Ishikawa (cell line): ENCODE results near the gene STXBP5.

Source experiments
- CEBPB ChIP-seq: IDR thresholded peaks from 2 replicates; pipeline ENCODE4 v1.6.1; 2012
- CREB1 ChIP-seq: IDR thresholded peaks from 2 replicates; pipeline ENCODE4 v1.6.1; 2012; ENCODE audit warnings: low read depth
- EGR1 ChIP-seq: IDR thresholded peaks from 2 replicates; pipeline ENCODE4 v1.6.1; 2012
- EP300 ChIP-seq: IDR thresholded peaks from 2 replicates; pipeline ENCODE4 v1.6.1; 2012; ENCODE audit warnings: borderline replicate concordance
- FOXM1 ChIP-seq: IDR thresholded peaks from 2 replicates; pipeline ENCODE4 v1.6.1; 2012; ENCODE audit warnings: low read depth, borderline replicate concordance
- NFIC ChIP-seq: IDR thresholded peaks from 2 replicates; pipeline ENCODE4 v1.6.1; 2012
- RAD21 ChIP-seq: IDR thresholded peaks from 2 replicates; pipeline ENCODE4 v1.6.1; 2012; ENCODE audit warnings: low read depth
- TAF1 ChIP-seq: IDR thresholded peaks from 2 replicates; pipeline ENCODE4 v1.6.1; 2012; ENCODE audit warnings: low read depth, mild to moderate bottlenecking
- TCF12 ChIP-seq: IDR thresholded peaks from 2 replicates; pipeline ENCODE4 v1.6.1; 2012; ENCODE audit warnings: low read depth
- TEAD4 ChIP-seq: IDR thresholded peaks from 2 replicates; pipeline ENCODE4 v1.6.1; 2012
- USF1 ChIP-seq: IDR thresholded peaks from 2 replicates; pipeline ENCODE4 v1.6.1; 2012
- YY1 ChIP-seq: IDR thresholded peaks from 2 replicates; pipeline ENCODE4 v1.6.1; 2012; ENCODE audit warnings: low read depth
- ZBTB7A ChIP-seq: IDR thresholded peaks from 2 replicates; pipeline ENCODE4 v1.6.1; 2012; ENCODE audit warnings: low read depth
- TF ChIP-seq, protein P1 (sequence below): IDR thresholded peaks from 2 replicates; pipeline ENCODE4 v1.6.1; 2012; ENCODE audit warnings: low read depth, mild to moderate bottlenecking
- TF ChIP-seq, protein P2 (sequence below): IDR thresholded peaks from 2 replicates; pipeline ENCODE4 v1.6.1; 2012

Gene STXBP5

DNA sequence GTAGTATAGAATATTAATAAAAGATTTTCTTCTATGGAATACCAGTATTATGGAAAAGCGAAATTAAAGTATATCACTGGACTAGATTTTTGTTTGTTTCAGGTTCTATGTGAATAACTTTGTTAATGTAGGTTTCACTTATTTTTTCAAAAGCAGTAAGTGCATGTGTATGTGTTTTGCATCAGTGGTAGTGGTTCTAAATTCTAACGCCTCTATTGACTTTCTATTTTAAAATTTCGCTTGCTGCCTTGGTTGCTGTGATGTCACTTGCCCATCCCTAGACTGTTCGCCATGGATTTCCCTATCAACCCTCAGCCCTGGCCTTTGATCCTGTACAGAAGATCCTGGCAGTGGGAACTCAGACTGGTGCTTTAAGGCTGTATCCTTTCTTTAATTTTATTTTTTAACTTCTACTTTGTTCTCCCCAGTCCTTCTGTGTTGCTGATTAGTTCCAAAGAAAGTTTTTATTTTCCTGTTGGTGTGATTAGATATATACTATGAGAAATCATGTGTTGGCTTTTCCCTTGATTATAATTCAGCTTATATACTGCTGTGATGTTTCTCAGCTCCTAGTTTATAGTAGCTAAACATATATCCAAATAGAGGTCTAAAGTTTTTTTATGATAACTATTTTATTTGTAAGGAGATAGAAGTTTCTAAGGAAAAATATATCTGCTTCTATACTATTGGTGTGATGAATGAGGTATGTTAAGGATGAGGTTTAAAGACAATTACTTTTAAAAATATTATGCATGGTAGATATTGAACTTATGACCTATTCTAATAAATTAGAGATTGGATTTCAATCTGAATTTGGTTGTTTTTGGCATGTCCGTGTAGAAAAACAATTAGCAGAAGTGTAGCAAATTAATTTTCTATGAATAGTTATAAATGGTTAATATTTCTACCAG is 1.7 kb downstream of the STXBP5 start:
- TF ChIP-seq USF1, result no peak
- no peak for TF ChIP-seq RAD21
- TF ChIP-seq, protein P1, sequence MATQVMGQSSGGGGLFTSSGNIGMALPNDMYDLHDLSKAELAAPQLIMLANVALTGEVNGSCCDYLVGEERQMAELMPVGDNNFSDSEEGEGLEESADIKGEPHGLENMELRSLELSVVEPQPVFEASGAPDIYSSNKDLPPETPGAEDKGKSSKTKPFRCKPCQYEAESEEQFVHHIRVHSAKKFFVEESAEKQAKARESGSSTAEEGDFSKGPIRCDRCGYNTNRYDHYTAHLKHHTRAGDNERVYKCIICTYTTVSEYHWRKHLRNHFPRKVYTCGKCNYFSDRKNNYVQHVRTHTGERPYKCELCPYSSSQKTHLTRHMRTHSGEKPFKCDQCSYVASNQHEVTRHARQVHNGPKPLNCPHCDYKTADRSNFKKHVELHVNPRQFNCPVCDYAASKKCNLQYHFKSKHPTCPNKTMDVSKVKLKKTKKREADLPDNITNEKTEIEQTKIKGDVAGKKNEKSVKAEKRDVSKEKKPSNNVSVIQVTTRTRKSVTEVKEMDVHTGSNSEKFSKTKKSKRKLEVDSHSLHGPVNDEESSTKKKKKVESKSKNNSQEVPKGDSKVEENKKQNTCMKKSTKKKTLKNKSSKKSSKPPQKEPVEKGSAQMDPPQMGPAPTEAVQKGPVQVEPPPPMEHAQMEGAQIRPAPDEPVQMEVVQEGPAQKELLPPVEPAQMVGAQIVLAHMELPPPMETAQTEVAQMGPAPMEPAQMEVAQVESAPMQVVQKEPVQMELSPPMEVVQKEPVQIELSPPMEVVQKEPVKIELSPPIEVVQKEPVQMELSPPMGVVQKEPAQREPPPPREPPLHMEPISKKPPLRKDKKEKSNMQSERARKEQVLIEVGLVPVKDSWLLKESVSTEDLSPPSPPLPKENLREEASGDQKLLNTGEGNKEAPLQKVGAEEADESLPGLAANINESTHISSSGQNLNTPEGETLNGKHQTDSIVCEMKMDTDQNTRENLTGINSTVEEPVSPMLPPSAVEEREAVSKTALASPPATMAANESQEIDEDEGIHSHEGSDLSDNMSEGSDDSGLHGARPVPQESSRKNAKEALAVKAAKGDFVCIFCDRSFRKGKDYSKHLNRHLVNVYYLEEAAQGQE, result no peak
- no peak for TF ChIP-seq EGR1
- no peak for TF ChIP-seq TEAD4
- TF ChIP-seq FOXM1, result no peak
- TF ChIP-seq EP300, result no peak
- no peak for TF ChIP-seq ZBTB7A
- TF ChIP-seq CEBPB, result no peak
- no peak for TF ChIP-seq CREB1
- no peak for TF ChIP-seq TAF1
- no peak for TF ChIP-seq TCF12
- TF ChIP-seq NFIC, result no peak
- no peak for TF ChIP-seq YY1
- TF ChIP-seq, protein P2, sequence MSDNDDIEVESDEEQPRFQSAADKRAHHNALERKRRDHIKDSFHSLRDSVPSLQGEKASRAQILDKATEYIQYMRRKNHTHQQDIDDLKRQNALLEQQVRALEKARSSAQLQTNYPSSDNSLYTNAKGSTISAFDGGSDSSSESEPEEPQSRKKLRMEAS, result no peak

GRCh38 chr6:147207351-147207750 is 3.1 kb downstream of the STXBP5 start:
- no peak for TF ChIP-seq YY1
- TF ChIP-seq EP300, result no peak
- no peak for TF ChIP-seq TCF12
- no peak for TF ChIP-seq EGR1
- no peak for TF ChIP-seq RAD21
- TF ChIP-seq, protein P1, result no peak
- no peak for TF ChIP-seq CREB1
- no peak for TF ChIP-seq TEAD4
- no peak for TF ChIP-seq FOXM1
- TF ChIP-seq USF1, result no peak

GRCh38 chr6:147207837-147208754 is 3.9 kb downstream of the STXBP5 start:
- TF ChIP-seq FOXM1 (no peak), TEAD4 (no peak), TCF12 (no peak)
- TF ChIP-seq, protein P2, result no peak

DNA sequence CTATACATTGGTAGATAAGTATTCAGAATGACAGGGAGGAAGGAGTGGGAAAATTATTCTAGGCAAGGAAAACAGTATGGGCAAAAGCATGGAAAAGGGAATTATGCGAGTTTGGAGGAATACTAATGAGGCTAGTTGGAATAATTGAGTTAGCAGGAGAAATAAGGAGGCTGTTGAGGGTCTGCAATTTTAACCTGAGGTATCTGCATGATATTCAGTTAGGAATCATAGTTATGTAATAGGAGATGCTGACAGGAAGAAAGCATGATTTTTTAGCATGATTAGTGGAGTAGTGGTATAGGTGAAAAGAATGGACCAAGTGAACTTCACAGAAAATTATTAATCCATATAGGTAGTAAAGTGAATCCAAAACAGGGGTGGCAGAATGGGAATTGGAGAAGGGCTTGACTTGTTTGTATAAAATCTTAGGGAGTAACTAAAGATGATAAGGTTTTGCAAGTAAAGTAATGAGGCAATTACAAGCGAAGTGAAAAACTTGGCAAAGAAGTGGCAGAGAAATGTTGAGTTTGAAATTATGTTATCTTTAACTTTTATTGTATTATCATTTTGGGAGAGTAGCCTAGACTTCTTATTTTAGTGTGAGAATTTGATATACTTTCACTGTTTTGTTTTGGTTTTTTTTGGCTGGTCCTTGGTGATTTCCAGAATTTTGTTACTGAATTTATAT is 5.7 kb downstream of the STXBP5 start:
- TF ChIP-seq CEBPB (no peak), RAD21 (no peak), TCF12 (no peak)

GRCh38 chr6:147211349-147211748 is 7.1 kb downstream of the STXBP5 start:
- TF ChIP-seq NFIC (no peak), TCF12 (no peak), ZBTB7A (no peak), TAF1 (no peak), FOXM1 (no peak), EP300 (no peak), EGR1 (no peak), RAD21 (no peak), YY1 (no peak), CREB1 (no peak), CEBPB (no peak), USF1 (no peak), TEAD4 (no peak)
- TF ChIP-seq, protein P2, result no peak
- TF ChIP-seq, protein P1, result no peak
